Esophagus squamous epithelium (tissue), 5 donors: ENCODE measurements around the gene GNAI2. TPM values are rescaled to one million over a fixed set of nuclear protein-coding genes. Genes with fewer than 3 reads are reported as not detected.

Experiments
- DNase-seq: peaks from one replicate; lab custom pipeline; 2025; lab: John Stamatoyannopoulos, UW
- H3K27ac ChIP-seq, 4 donors: fragments of 200-600 bp; sonication (generic); one replicate each; pipeline ENCODE4 v1.5.1; 2016 to 2019; ENCODE audit warnings: mild to moderate bottlenecking in 1 of 4
- H3K27me3 ChIP-seq, 4 donors: fragments of 200-600 bp; sonication (generic); 1 replicate in 3 of 4; 2 replicates in 1 of 4; pipeline versions ENCODE4 v1.5.1 to v1.6.0; 2017 to 2021; ENCODE audit warnings: antibody characterized with exemption in 1 of 4
- H3K36me3 ChIP-seq, 3 donors: fragments of 200-600 bp; sonication (generic); one replicate each; pipeline ENCODE4 v1.5.1; 2016 to 2019
- H3K4me1 ChIP-seq, 3 donors: fragments of 200-600 bp; sonication (generic); one replicate each; pipeline ENCODE4 v1.5.1; 2017 to 2019
- H3K4me3 ChIP-seq, 4 donors: fragments of 200-600 bp; sonication (generic); 1 replicate in 3 of 4; 2 replicates in 1 of 4; pipeline ENCODE4 v1.5.1; 2016 to 2019; ENCODE audit warnings: mild to moderate bottlenecking in 2 of 4, moderate library complexity in 1 of 4
- H3K9me3 ChIP-seq, 3 donors: fragments of 200-600 bp; sonication (generic); one replicate each; pipeline ENCODE4 v1.5.1; 2016 to 2019
- CTCF ChIP-seq, 6 experiments: fragments of 450-650 bp in 4 of 6; fragments of 200-600 bp in 2 of 6; sonication (generic) in 2 of 6; IDR thresholded peaks; one replicate each; pipeline ENCODE4 v1.5.1; 2016 to 2019; ENCODE audit warnings: antibody characterized with exemption in 6 of 6, mild to moderate bottlenecking in 4 of 6, moderate library complexity in 4 of 6
- POLR2A ChIP-seq, 4 donors: fragments of 450-650 bp; IDR thresholded peaks; one replicate each; pipeline ENCODE4 v1.6.1; 2017; ENCODE audit warnings: antibody characterized with exemption in 4 of 4, mild to moderate bottlenecking in 4 of 4, moderate library complexity in 3 of 4
- WGBS, 2 donors: methylation state at CpG; one replicate each; pipeline ENCODE4 v1.1.5; 2018; 5-methylcytosine and 5-hydroxymethylcytosine counted together
- intact Hi-C: fragments of 100-400 bp; cut with DNase I; formaldehyde crosslinking; loops from one replicate; pipeline ENCODE4 v1.15.0; 2022
- total RNA-seq, 4 donors: library from RNA; depleted of rRNA; stranded (reverse); fragments of >200 nt; gene quantifications; one replicate each; pipeline ENCODE4 v1.1.0, GENCODE V29; 2016
- donor health status: DM: yes; HTN: yes; CAD: no.

The GNAI2 gene
- total RNA-seq, 4 donors from 2014 or later: 39.8 to 122 (median 76.5) TPM

GRCh38 chr3:50294089-50294488 is 58.1 kb downstream of the GNAI2 start:
- intact Hi-C loops: no loop called here
- WGBS, 2 donors: 82 to 100% methylated on average over 2 to 4 of the region's 4 CpGs

GRCh38 chr3:50294492-50295403 is 58.7 kb downstream of the GNAI2 start:
- Histone ChIP-seq H3K4me3 (no peak overlapping the region), H3K9me3 (no peaks in the 10 kb centered on the region), H3K27ac (no peak overlapping the region), H3K4me1 (peaks cover 29 to 50% (median 35%) of the 10 kb centered on the region in 3 donors), H3K36me3 (peaks cover 6 to 22% (median 7%) of the 10 kb centered on the region in 3 donors), H3K27me3 (no peaks in the 10 kb centered on the region)
- TF ChIP-seq POLR2A (IDR thresholded peaks at IDR 0.05) (no peak), CTCF (IDR thresholded peaks at IDR 0.05) (no peak)
- intact Hi-C loops: no loop called here
- WGBS, 2 donors: 87 to 92% methylated on average over 7 to 11 of the region's 22 CpGs
- no peak for DNase-seq

More at GRCh38 chr3:50294089-50294488, 58.1 kb downstream of the GNAI2 start:
- Histone ChIP-seq H3K4me3 (no peak overlapping the region), H3K27ac (no peak overlapping the region), H3K36me3 (peaks cover 13 to 29% (median 14%) of the 10 kb centered on the region in 3 donors), H3K4me1 (peaks cover 28 to 49% (median 33%) of the 10 kb centered on the region in 3 donors), H3K27me3 (no peaks in the 10 kb centered on the region), H3K9me3 (no peaks in the 10 kb centered on the region)
- DNase-seq: no peak
- TF ChIP-seq POLR2A (IDR thresholded peaks at IDR 0.05) (no peak), CTCF (IDR thresholded peaks at IDR 0.05) (no peak)

- 87 to 96% methylated on average over 6 to 8 of the region's 8 CpGs for WGBS, 2 donors
- H3K4me3 ChIP-seq: no peak overlapping the region
- H3K27me3 ChIP-seq: no peaks in the 10 kb centered on the region
- intact Hi-C loops: no loop called here
- TF ChIP-seq CTCF (IDR thresholded peaks at IDR 0.05): no peak
- TF ChIP-seq POLR2A (IDR thresholded peaks at IDR 0.05): no peak
- H3K4me1 ChIP-seq: peaks cover 39 to 51% (median 39%) of the 10 kb centered on the region in 3 donors
- DNase-seq: no peak
- H3K36me3 ChIP-seq: peaks cover 0 to 13% (median 0%) of the 10 kb centered on the region in 3 donors
- no peaks in the 10 kb centered on the region for H3K9me3 ChIP-seq
- H3K27ac ChIP-seq: no peak overlapping the region
These were observed 59.8 kb downstream of the GNAI2 start for GRCh38 chr3:50295553-50296431.

- Histone ChIP-seq H3K9me3 (no peaks in the 10 kb centered on the region), H3K4me1 (peaks cover 32 to 50% (median 32%) of the 10 kb centered on the region in 3 donors), H3K27ac (no peak overlapping the region)
These were observed 60.8 kb downstream of the GNAI2 start for GRCh38 chr3:50296721-50297383.

More at GRCh38 chr3:50296721-50297383, 60.8 kb downstream of the GNAI2 start:
- TF ChIP-seq CTCF (IDR thresholded peaks at IDR 0.05) (no peak), POLR2A (IDR thresholded peaks at IDR 0.05) (no peak)
- H3K36me3 ChIP-seq: peaks cover 0 to 13% (median 0%) of the 10 kb centered on the region in 3 donors
- H3K4me3 ChIP-seq: no peak overlapping the region
- no peaks in the 10 kb centered on the region for H3K27me3 ChIP-seq
- WGBS, 2 donors: 84 to 100% methylated on average over 4 to 5 of the region's 18 CpGs
- no peak for DNase-seq
- intact Hi-C loops: no loop called here
